IMR-90 (cell line): ENCODE data around the gene PLCL1. TPM values are rescaled to one million over a fixed set of nuclear protein-coding genes. Genes with fewer than 3 reads are reported as not detected.

Experiments
- ATAC-seq: fragments of 200-7000 bp; cut with Tn5 transposase; 2 replicates; pipeline ENCODE4 v1.9.1; 2020; ENCODE audit warnings: low read depth, mild to moderate bottlenecking, moderate library complexity
- BruUV-seq: library from RNA; stranded (reverse); fragments of 400-500 nt; replicated peaks from 2 replicates; lab custom pipeline; 2021; lab: Mats Ljungman, UMichigan
- CTCF ChIA-PET: fragments of 300-600 bp; formaldehyde crosslinking; extraction: SDS; loops from one replicate; lab custom pipeline; 2021; ENCODE audit warnings: antibody characterized with exemption; lab: Yijun Ruan, JAX
- POLR2A ChIA-PET: fragments of 300-600 bp; sonication (Branson Sonifier 250); formaldehyde crosslinking; loops from one replicate; lab custom pipeline; 2022; ENCODE audit warnings: antibody characterized with exemption; ENCODE audit not compliant: unreplicated experiment; lab: Charles Lee
- DNase-seq: peaks from one replicate; pipeline ENCODE4 v3.0.0; 2013
- H2AFZ ChIP-seq: replicated peaks from 2 replicates; pipeline ENCODE3; 2013; ENCODE audit warnings: low read length, mild to moderate bottlenecking; ENCODE audit not compliant: poor library complexity
- H2AK5ac ChIP-seq: 2 replicates; pipeline ENCODE4 v1.6.1; 2013; ENCODE audit warnings: low read depth, low read length, inconsistent platforms
- H2AK9ac ChIP-seq: replicated peaks from 2 replicates; pipeline ENCODE3; 2013; ENCODE audit warnings: mild to moderate bottlenecking, low read depth, low read length, moderate library complexity; ENCODE audit not compliant: poor library complexity
- H2BK120ac ChIP-seq: 2 replicates; pipeline ENCODE4 v1.6.1; 2013; ENCODE audit warnings: low read depth, low read length, inconsistent platforms
- H2BK15ac ChIP-seq: 3 replicates; pipeline ENCODE4 v1.6.1; 2013; ENCODE audit warnings: low read depth, low read length, inconsistent platforms
- H2BK20ac ChIP-seq: 2 replicates; pipeline ENCODE4 v1.6.1; 2013; ENCODE audit warnings: low read depth, mild to moderate bottlenecking, inconsistent platforms, low read length, moderate library complexity
- H2BK5ac ChIP-seq: 2 replicates; pipeline ENCODE4 v1.6.1; 2013; ENCODE audit warnings: mild to moderate bottlenecking, low read depth, low read length, inconsistent platforms; ENCODE audit not compliant: poor library complexity, severe bottlenecking
- H3K14ac ChIP-seq: replicated peaks from 2 replicates; pipeline ENCODE4 v1.6.1; 2013; ENCODE audit warnings: low read depth, low read length, inconsistent platforms
- H3K18ac ChIP-seq: 2 replicates; pipeline ENCODE4 v1.6.1; 2013; ENCODE audit warnings: low read depth, low read length, control low read depth
- H3K23ac ChIP-seq: 2 replicates; pipeline ENCODE4 v1.6.1; 2013; ENCODE audit warnings: low read depth, low read length, inconsistent platforms
- H3K27ac ChIP-seq: 2 replicates; pipeline ENCODE4 v1.5.1; 2013; ENCODE audit warnings: mild to moderate bottlenecking, control low read depth, low read length; ENCODE audit not compliant: insufficient read depth
- H3K27me3 ChIP-seq: 2 replicates; pipeline ENCODE4 v1.6.1; 2013; ENCODE audit warnings: low read length; ENCODE audit not compliant: control insufficient read depth, insufficient read depth
- H3K36me3 ChIP-seq: 2 replicates; pipeline ENCODE4 v1.6.1; 2013; ENCODE audit warnings: low read length, mixed read lengths; ENCODE audit not compliant: control insufficient read depth, insufficient read depth
- H3K4ac ChIP-seq: 2 replicates; pipeline ENCODE4 v1.6.1; 2013; ENCODE audit warnings: low read depth, low read length, inconsistent platforms
- H3K4me1 ChIP-seq: 2 replicates; pipeline ENCODE4 v1.6.1; 2013; ENCODE audit warnings: low read length, mixed read lengths; ENCODE audit not compliant: control insufficient read depth, insufficient read depth
- H3K4me2 ChIP-seq: 2 replicates; pipeline ENCODE4 v1.6.1; 2013; ENCODE audit warnings: low read depth, mild to moderate bottlenecking, control low read depth, low read length, moderate library complexity
- H3K4me3 ChIP-seq: 2 replicates; pipeline ENCODE4 v1.5.1; 2013; ENCODE audit warnings: low read depth, mild to moderate bottlenecking, control low read depth, low read length, moderate library complexity; ENCODE audit not compliant: insufficient read depth
- H3K56ac ChIP-seq: 2 replicates; pipeline ENCODE4 v1.6.1; 2013; ENCODE audit warnings: low read length, inconsistent platforms; ENCODE audit not compliant: insufficient read depth; ENCODE audit errors: extremely low read depth
- H3K79me1 ChIP-seq, 2 experiments: 2 replicates each; pipeline ENCODE4 v1.6.1; 2013; ENCODE audit warnings: low read length in 2 of 2, inconsistent platforms in 1 of 2, low read depth in 1 of 2
- H3K9ac ChIP-seq: 2 replicates; pipeline ENCODE4 v1.6.1; 2013; ENCODE audit warnings: low read depth, low read length, control low read depth
- H3K9me1 ChIP-seq: 2 replicates; pipeline ENCODE4 v1.6.1; 2013; ENCODE audit warnings: low read length, inconsistent platforms; ENCODE audit not compliant: insufficient read depth
- H3K9me3 ChIP-seq: 2 replicates; pipeline ENCODE4 v1.6.1; 2013; ENCODE audit warnings: low read length; ENCODE audit not compliant: control insufficient read depth, insufficient read depth
- H4K20me1 ChIP-seq: 2 replicates; pipeline ENCODE4 v1.6.1; 2013; ENCODE audit warnings: low read length, inconsistent platforms; ENCODE audit not compliant: insufficient read depth
- H4K5ac ChIP-seq: 2 replicates; pipeline ENCODE4 v1.6.1; 2013; ENCODE audit warnings: mild to moderate bottlenecking, low read depth, low read length, control low read depth
- H4K8ac ChIP-seq, 2 experiments: 2 replicates each; pipeline ENCODE4 v1.6.1; 2013; ENCODE audit warnings: low read depth in 2 of 2, low read length in 2 of 2, control low read depth in 1 of 2, inconsistent platforms in 1 of 2
- H4K91ac ChIP-seq: 2 replicates; pipeline ENCODE4 v1.6.1; 2013; ENCODE audit warnings: low read depth, low read length, inconsistent platforms; ENCODE audit not compliant: insufficient read depth
- BHLHE40 ChIP-seq: fragments of 150-350 bp; IDR thresholded peaks from 2 replicates; pipeline ENCODE4 v1.6.1; 2016; ENCODE audit warnings: mild to moderate bottlenecking, low read depth, low read length
- CEBPB ChIP-seq: IDR thresholded peaks from 2 replicates; pipeline ENCODE4 v1.6.1; 2012; ENCODE audit warnings: low read depth, low read length, improper control_type of control experiment
- CHD1 ChIP-seq: IDR thresholded peaks from 2 replicates; pipeline ENCODE4 v1.6.1; 2012; ENCODE audit warnings: low read depth, low read length, improper control_type of control experiment
- FOS ChIP-seq: fragments of 150-350 bp; IDR thresholded peaks from 2 replicates; pipeline ENCODE4 v1.6.1; 2016; ENCODE audit warnings: low read depth, low read length
- MAFK ChIP-seq: IDR thresholded peaks from 2 replicates; pipeline ENCODE4 v1.6.1; 2012; ENCODE audit warnings: low read depth, low read length, improper control_type of control experiment
- MAZ ChIP-seq: IDR thresholded peaks from 2 replicates; pipeline ENCODE4 v1.6.1; 2012; ENCODE audit warnings: low read depth, mild to moderate bottlenecking, low read length, improper control_type of control experiment, moderate library complexity, borderline replicate concordance
- MXI1 ChIP-seq: IDR thresholded peaks from 2 replicates; pipeline ENCODE4 v1.6.1; 2012; ENCODE audit warnings: low read depth, mild to moderate bottlenecking, low read length, moderate library complexity, borderline replicate concordance
- NFE2L2 ChIP-seq: fragments of 150-350 bp; IDR thresholded peaks from 2 replicates; pipeline ENCODE4 v1.6.1; 2016; ENCODE audit warnings: low read depth, mild to moderate bottlenecking, low read length
- RAD21 ChIP-seq: IDR thresholded peaks from 2 replicates; pipeline ENCODE4 v1.6.1; 2012; ENCODE audit warnings: low read length, improper control_type of control experiment
- RCOR1 ChIP-seq: IDR thresholded peaks from 2 replicates; pipeline ENCODE4 v1.6.1; 2012; ENCODE audit warnings: mild to moderate bottlenecking, low read length, improper control_type of control experiment; ENCODE audit not compliant: insufficient replicate concordance
- SMC3 ChIP-seq: fragments of 150-350 bp; IDR thresholded peaks from 2 replicates; pipeline ENCODE4 v1.6.1; 2016; ENCODE audit warnings: low read depth, mild to moderate bottlenecking, antibody characterized with exemption, low read length, moderate library complexity
- WGBS, 2 experiments: methylation state at CpG; one replicate each; pipeline versions ENCODE4 v1.1.5 to v1.1.7; 2013; ENCODE audit warnings: missing lambda C conversion rate in 2 of 2; ENCODE audit not compliant: insufficient read length in 1 of 2; ENCODE audit errors: extremely low coverage in 2 of 2; 5-methylcytosine and 5-hydroxymethylcytosine counted together
- dilution Hi-C: fragments of 300-500 bp; cut with HindIII; formaldehyde crosslinking; loops from one replicate; pipeline ENCODE4 v1.14.3; 2018; ENCODE audit warnings: low sequenced_read_pairs; ENCODE audit not compliant: unreplicated experiment
- in situ Hi-C: fragments of 300-500 bp; cut with MboI; formaldehyde crosslinking; loops from 3 replicates; pipeline ENCODE4 v1.14.3; 2019; ENCODE audit warnings: low sequenced_read_pairs, inconsistent platforms, mixed read lengths
- intact Hi-C: fragments of 100-400 bp; cut with micrococcal nuclease; formaldehyde crosslinking; loops from 2 replicates; pipeline ENCODE4 v1.10.0; 2022
- polyA plus RNA-seq, 3 experiments: library from polyadenylated mRNA; depleted of rRNA; stranded (reverse); fragments of >200 nt; gene quantifications; 2 replicates each; pipeline ENCODE4 v1.2.3, GENCODE V29; 2012; ENCODE audit warnings: low replicate concordance in 1 of 3
- total RNA-seq: library from RNA; depleted of rRNA; stranded (reverse); fragments of >200 nt; gene quantifications from 2 replicates; pipeline ENCODE4 v1.2.3, GENCODE V29; 2012
- TF ChIP-seq, protein P1 (sequence below): conservative IDR thresholded peaks from 2 replicates; pipeline ENCODE4 v1.5.1; 2012; ENCODE audit warnings: mild to moderate bottlenecking, low read depth, low read length, improper control_type of control experiment

PLCL1 gene
- total and polyA plus RNA-seq, 2 of the 4 experiments (the other 2 are of a cell fraction) = 0.14 to 0.18 TPM

DNA sequence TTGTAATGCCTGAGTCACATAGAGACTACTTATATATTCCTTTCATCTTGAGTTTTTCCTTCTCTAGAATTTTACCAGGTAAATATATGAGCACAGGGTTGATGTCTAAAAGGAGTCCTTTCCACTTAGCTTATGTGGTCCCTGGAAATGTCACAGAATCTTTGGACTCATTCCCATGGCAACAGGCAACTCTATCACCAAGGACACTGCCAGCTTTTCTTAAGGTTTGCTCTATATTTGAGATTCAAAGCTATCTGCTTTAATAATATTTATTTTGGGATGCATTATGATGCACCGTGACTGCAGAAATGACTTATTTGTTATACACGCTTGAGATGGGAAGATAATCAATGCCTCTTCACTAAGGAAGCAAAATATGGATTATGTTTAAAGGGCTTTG, 363.0 kb downstream of the PLCL1 start:
- H4K8ac ChIP-seq = no peak overlapping the region

More for the DNA sequence above, 363.0 kb downstream of the PLCL1 start:
- intact Hi-C loops (no loop called here), dilution Hi-C loops (no loop called here), in situ Hi-C loops (no loop called here)
- Histone ChIP-seq H3K14ac (no peak overlapping the region), H3K27me3 (no peaks in the 10 kb centered on the region), H2BK5ac (no peak overlapping the region), H3K4me2 (no peak overlapping the region), H2BK20ac (no peak overlapping the region), H3K23ac (no peak overlapping the region), H4K5ac (no peak overlapping the region), H2BK15ac (no peak overlapping the region), H3K27ac (no peak overlapping the region), H3K79me1 (no peaks in the 10 kb centered on the region), H3K9me3 (no peaks in the 10 kb centered on the region), H3K9me1 (no peaks in the 10 kb centered on the region), H4K91ac (no peak overlapping the region), H2AFZ (no peak overlapping the region), H3K4ac (no peak overlapping the region), H3K36me3 (no peaks in the 10 kb centered on the region), H2AK5ac (no peak overlapping the region), H3K4me1 (no peaks in the 10 kb centered on the region), H3K18ac (no peak overlapping the region), H3K56ac (no peak overlapping the region), H2AK9ac (no peak overlapping the region), H3K4me3 (no peak overlapping the region), H3K9ac (no peak overlapping the region), H2BK120ac (no peak overlapping the region), H4K20me1 (no peaks in the 10 kb centered on the region)
- no CpG with 5 or more reads among the region's 2 CpGs for WGBS, 2 experiments
- ATAC-seq (no peak), DNase-seq (no peak)
- no peak for TF ChIP-seq MAZ
- no peak for TF ChIP-seq SMC3
- TF ChIP-seq MAFK = no peak
- TF ChIP-seq, protein P1, sequence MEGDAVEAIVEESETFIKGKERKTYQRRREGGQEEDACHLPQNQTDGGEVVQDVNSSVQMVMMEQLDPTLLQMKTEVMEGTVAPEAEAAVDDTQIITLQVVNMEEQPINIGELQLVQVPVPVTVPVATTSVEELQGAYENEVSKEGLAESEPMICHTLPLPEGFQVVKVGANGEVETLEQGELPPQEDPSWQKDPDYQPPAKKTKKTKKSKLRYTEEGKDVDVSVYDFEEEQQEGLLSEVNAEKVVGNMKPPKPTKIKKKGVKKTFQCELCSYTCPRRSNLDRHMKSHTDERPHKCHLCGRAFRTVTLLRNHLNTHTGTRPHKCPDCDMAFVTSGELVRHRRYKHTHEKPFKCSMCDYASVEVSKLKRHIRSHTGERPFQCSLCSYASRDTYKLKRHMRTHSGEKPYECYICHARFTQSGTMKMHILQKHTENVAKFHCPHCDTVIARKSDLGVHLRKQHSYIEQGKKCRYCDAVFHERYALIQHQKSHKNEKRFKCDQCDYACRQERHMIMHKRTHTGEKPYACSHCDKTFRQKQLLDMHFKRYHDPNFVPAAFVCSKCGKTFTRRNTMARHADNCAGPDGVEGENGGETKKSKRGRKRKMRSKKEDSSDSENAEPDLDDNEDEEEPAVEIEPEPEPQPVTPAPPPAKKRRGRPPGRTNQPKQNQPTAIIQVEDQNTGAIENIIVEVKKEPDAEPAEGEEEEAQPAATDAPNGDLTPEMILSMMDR = no peak
- no peak for TF ChIP-seq BHLHE40
- no peak for TF ChIP-seq CEBPB
- TF ChIP-seq MXI1 = no peak
- TF ChIP-seq FOS = no peak
- TF ChIP-seq CHD1 = no peak
- TF ChIP-seq NFE2L2 = no peak
- no peak for TF ChIP-seq RAD21
- no peak for TF ChIP-seq RCOR1
- ChIA-PET CTCF (no interaction called here), POLR2A (no interaction called here)
- BruUV-seq = no TSS peak
